Measurements from ENCODE around the gene SKOR1. TPM values are rescaled to one million over a fixed set of nuclear protein-coding genes. Genes with fewer than 3 reads are reported as not detected.

The SKOR1 gene
- total RNA-seq, 1 donor = 0.36 TPM

DNA sequence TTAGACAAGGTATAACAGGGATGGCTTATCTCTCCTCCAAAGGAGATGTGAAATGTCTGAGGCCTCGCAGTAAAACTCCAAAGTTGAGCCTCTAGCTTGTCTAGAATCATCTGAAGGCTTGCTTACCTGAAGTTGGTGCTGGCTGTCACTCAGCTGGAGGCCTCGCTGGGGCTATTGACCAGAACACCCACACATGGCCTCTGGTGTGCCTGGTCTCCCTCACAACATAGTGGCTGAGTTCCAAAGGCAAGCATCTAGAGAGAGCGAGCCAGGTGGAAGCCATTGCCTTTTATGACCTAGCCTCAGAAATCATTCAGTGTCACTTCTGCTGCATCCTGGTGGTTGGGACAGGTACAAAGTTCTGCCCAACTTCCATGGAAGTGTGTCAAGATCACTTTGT is 31.9 kb downstream of the SKOR1 start:
- H3K27ac ChIP-seq (ENCODE audit: low read depth, low read length) = no peak overlapping the region
- H4K20me1 ChIP-seq (ENCODE audit: insufficient read depth, low read length) = no peaks in the 10 kb centered on the region
- no peak overlapping the region for H3K4me2 ChIP-seq (ENCODE audit: insufficient read depth, low read length)
- H3K36me3 ChIP-seq (ENCODE audit: insufficient read depth, low read length) = no peaks in the 10 kb centered on the region
- H2AFZ ChIP-seq (ENCODE audit: low read length) = no peak overlapping the region
- H3K79me2 ChIP-seq (ENCODE audit: insufficient read depth, low read length) = no peaks in the 10 kb centered on the region
- H3K4me3 ChIP-seq (ENCODE audit: insufficient read depth, low read length) = no peak overlapping the region
- H3K4me1 ChIP-seq (ENCODE audit: insufficient read depth, low read length) = no peaks in the 10 kb centered on the region
- no peaks in the 10 kb centered on the region for H3K27me3 ChIP-seq (ENCODE audit: insufficient read depth, low read length)
- no peaks in the 10 kb centered on the region for H3K9me3 ChIP-seq (ENCODE audit: low read depth, low read length)
- TF ChIP-seq, protein P1, sequence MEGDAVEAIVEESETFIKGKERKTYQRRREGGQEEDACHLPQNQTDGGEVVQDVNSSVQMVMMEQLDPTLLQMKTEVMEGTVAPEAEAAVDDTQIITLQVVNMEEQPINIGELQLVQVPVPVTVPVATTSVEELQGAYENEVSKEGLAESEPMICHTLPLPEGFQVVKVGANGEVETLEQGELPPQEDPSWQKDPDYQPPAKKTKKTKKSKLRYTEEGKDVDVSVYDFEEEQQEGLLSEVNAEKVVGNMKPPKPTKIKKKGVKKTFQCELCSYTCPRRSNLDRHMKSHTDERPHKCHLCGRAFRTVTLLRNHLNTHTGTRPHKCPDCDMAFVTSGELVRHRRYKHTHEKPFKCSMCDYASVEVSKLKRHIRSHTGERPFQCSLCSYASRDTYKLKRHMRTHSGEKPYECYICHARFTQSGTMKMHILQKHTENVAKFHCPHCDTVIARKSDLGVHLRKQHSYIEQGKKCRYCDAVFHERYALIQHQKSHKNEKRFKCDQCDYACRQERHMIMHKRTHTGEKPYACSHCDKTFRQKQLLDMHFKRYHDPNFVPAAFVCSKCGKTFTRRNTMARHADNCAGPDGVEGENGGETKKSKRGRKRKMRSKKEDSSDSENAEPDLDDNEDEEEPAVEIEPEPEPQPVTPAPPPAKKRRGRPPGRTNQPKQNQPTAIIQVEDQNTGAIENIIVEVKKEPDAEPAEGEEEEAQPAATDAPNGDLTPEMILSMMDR (IDR thresholded peaks at IDR 0.05; ENCODE audit: extremely low read depth, low read depth, low read length) = no peak
- no peak for DNase-seq (ENCODE audit: insufficient read length, low spot score, missing footprints)

DNA sequence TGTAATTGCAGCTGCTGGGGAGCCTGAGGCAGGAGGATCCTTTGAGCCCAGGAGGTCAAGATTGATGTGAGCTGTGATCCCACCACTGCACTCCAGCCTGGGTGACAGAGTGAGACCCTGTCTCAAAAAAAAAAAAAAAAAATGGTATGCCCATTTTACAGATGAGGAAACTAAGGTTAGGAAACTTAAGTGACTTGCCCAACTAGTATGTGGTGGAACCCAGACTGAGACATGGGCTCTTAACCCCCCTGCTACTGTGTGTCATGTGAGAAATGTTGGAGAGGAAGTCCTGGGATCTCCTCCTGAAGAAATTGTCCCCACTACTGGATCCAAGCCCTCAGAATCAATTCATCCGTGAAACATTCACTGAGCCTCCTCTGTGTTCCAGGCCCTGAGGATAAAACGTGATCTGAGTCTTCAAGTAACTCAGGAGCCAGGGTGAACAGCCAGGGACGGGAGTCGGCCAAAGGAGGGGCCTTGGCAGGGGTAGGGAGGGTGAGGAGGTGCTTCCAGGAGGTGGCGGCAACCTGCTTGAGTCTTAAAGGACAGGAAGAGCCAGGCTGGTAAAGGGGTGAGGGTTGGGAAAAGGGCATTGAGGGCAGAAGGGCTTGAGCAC is 34.1 kb downstream of the SKOR1 start:
- H3K4me1 ChIP-seq (ENCODE audit: insufficient read depth, low read length) = peaks cover 9% of the 10 kb centered on the region
- no peaks in the 10 kb centered on the region for H4K20me1 ChIP-seq (ENCODE audit: insufficient read depth, low read length)
- no peak overlapping the region for H3K4me3 ChIP-seq (ENCODE audit: insufficient read depth, low read length)
- TF ChIP-seq, protein P1 (IDR thresholded peaks at IDR 0.05; ENCODE audit: extremely low read depth, low read depth, low read length) = no peak
- no peak overlapping the region for H3K27ac ChIP-seq (ENCODE audit: low read depth, low read length)
- no peaks in the 10 kb centered on the region for H3K36me3 ChIP-seq (ENCODE audit: insufficient read depth, low read length)
- H3K27me3 ChIP-seq (ENCODE audit: insufficient read depth, low read length) = no peaks in the 10 kb centered on the region
- no peak overlapping the region for H3K4me2 ChIP-seq (ENCODE audit: insufficient read depth, low read length)
- no peaks in the 10 kb centered on the region for H3K79me2 ChIP-seq (ENCODE audit: insufficient read depth, low read length)
- DNase-seq (ENCODE audit: insufficient read length, low spot score, missing footprints) = no peak
- no peaks in the 10 kb centered on the region for H3K9me3 ChIP-seq (ENCODE audit: low read depth, low read length)
- no peak overlapping the region for H2AFZ ChIP-seq (ENCODE audit: low read length)

DNA sequence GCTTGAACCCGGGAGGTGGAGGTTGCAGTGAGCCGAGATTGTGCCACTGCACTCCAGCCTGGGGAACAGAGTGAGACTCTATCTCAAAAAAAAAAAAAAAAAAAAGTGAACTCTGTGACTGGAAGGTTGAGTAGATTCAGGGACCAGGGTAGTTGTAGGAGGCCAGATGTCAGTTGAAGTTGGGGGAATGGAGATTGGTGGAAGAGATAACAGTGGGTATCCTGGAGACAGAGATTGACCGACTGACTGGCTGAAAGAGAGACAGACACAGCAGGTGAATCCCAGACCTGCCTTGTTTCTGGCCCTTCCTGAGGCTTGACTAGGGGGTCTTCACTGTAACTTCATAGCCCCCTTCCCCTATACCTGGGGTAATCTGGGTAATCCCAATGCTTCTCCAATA is 36.7 kb downstream of the SKOR1 start:
- Histone ChIP-seq H3K4me3 (ENCODE audit: insufficient read depth, low read length) (no peak overlapping the region), H4K20me1 (ENCODE audit: insufficient read depth, low read length) (no peaks in the 10 kb centered on the region), H2AFZ (ENCODE audit: low read length) (no peak overlapping the region), H3K27ac (ENCODE audit: low read depth, low read length) (no peak overlapping the region), H3K27me3 (ENCODE audit: insufficient read depth, low read length) (peaks cover 6% of the 10 kb centered on the region), H3K79me2 (ENCODE audit: insufficient read depth, low read length) (no peaks in the 10 kb centered on the region), H3K4me1 (ENCODE audit: insufficient read depth, low read length) (peaks cover 9% of the 10 kb centered on the region), H3K36me3 (ENCODE audit: insufficient read depth, low read length) (no peaks in the 10 kb centered on the region), H3K9me3 (ENCODE audit: low read depth, low read length) (no peaks in the 10 kb centered on the region), H3K4me2 (ENCODE audit: insufficient read depth, low read length) (no peak overlapping the region)
- TF ChIP-seq, protein P1 (IDR thresholded peaks at IDR 0.05; ENCODE audit: extremely low read depth, low read depth, low read length) = no peak
- no peak for DNase-seq (ENCODE audit: insufficient read length, low spot score, missing footprints)

DNA sequence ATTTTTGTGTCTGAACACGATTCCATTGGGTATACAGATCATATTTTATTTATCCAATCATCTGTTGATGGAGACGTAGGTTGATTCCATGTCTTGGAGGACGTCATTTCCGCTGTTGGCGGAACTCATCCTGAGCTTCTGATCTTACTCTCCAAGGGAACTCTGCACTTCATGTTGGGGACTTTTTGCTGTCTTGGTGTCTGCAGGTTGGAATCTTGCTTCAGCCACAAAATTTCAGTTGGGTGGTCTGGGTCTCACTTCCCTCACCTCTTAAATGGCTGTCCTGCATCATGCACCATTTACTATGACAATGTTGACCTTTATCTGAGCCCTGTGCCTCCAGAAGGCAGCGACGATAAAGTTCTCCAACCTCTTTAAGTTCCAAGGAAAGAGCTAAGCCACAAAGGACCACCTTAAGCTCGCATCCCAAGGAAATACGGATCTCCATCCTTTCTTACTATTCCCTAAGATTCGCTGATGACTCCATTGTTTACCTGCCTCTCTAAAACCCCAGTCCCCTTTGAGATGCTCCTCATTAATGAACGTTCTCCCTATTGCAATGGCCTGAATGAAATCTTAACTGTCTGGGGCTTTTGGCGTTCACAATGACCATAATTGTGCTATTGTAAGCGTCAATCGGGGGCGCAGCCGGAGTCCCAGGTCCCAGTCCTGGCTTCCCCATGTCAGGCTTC is 37.6 kb downstream of the SKOR1 start:
- Histone ChIP-seq H3K9me3 (ENCODE audit: low read depth, low read length) (no peaks in the 10 kb centered on the region), H4K20me1 (ENCODE audit: insufficient read depth, low read length) (no peaks in the 10 kb centered on the region), H3K36me3 (ENCODE audit: insufficient read depth, low read length) (no peaks in the 10 kb centered on the region), H3K4me3 (ENCODE audit: insufficient read depth, low read length) (peak overlapping the region; percentile 64), H3K27ac (ENCODE audit: low read depth, low read length) (no peak overlapping the region), H3K4me2 (ENCODE audit: insufficient read depth, low read length) (peak overlapping the region; percentile 74), H3K79me2 (ENCODE audit: insufficient read depth, low read length) (no peaks in the 10 kb centered on the region), H3K27me3 (ENCODE audit: insufficient read depth, low read length) (peaks cover 15% of the 10 kb centered on the region), H3K4me1 (ENCODE audit: insufficient read depth, low read length) (peaks cover 9% of the 10 kb centered on the region), H2AFZ (ENCODE audit: low read length) (peak overlapping the region; percentile 98)
- TF ChIP-seq, protein P1 (IDR thresholded peaks at IDR 0.05; ENCODE audit: extremely low read depth, low read depth, low read length) = no peak
- DNase-seq (ENCODE audit: insufficient read length, low spot score, missing footprints) = no peak
